ENCODE data around the gene CNTNAP5.

DNA sequence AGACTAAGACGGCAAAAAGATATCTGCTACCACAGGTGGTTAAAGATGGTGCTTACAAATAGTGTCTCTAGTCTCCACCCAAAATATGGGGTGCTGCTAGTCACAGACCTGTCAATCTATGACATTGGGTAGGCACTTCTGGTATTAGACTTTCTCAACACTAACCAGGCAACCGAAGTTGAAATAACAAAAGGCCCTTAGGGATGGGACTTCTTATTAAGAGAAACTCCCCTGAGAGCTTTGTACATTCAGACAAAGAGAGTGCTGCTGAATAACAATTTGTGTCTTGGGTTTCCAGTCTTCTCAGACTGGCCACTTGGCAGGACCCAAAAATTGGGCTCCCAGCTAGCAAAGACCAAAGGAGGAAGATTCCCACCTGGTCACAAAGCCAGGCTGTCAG lies 310.0 kb downstream of the CNTNAP5 start:
- TF ChIP-seq, protein P1, sequence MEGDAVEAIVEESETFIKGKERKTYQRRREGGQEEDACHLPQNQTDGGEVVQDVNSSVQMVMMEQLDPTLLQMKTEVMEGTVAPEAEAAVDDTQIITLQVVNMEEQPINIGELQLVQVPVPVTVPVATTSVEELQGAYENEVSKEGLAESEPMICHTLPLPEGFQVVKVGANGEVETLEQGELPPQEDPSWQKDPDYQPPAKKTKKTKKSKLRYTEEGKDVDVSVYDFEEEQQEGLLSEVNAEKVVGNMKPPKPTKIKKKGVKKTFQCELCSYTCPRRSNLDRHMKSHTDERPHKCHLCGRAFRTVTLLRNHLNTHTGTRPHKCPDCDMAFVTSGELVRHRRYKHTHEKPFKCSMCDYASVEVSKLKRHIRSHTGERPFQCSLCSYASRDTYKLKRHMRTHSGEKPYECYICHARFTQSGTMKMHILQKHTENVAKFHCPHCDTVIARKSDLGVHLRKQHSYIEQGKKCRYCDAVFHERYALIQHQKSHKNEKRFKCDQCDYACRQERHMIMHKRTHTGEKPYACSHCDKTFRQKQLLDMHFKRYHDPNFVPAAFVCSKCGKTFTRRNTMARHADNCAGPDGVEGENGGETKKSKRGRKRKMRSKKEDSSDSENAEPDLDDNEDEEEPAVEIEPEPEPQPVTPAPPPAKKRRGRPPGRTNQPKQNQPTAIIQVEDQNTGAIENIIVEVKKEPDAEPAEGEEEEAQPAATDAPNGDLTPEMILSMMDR (IDR thresholded peaks at IDR 0.05; ENCODE audit: low read depth, low read length, missing input control), result no peak
- no peak for TF ChIP-seq NR2F2 (IDR thresholded peaks at IDR 0.05)
